BJ (cell line): ENCODE data around the gene NGEF. TPM values are rescaled to one million over a fixed set of nuclear protein-coding genes. Genes with fewer than 3 reads are reported as not detected.

ENCODE experiments used
- CTCF ChIA-PET: fragments of 350-600 bp; formaldehyde crosslinking; extraction: SDS; loops from one replicate; lab custom pipeline; 2021; ENCODE audit warnings: antibody characterized with exemption, inconsistent platforms; lab: Yijun Ruan, JAX
- POLR2A ChIA-PET: fragments of 300-600 bp; sonication (Branson Sonifier 250); formaldehyde crosslinking; extraction: SDS; loops from one replicate; lab custom pipeline; 2021; ENCODE audit warnings: antibody characterized with exemption; lab: Charles Lee
- DNase-seq: peaks from one replicate; pipeline ENCODE4 v3.0.0-alpha.2; 2011; ENCODE audit warnings: low read depth
- H3K27me3 ChIP-seq: 2 replicates; pipeline ENCODE4 v1.6.0; 2011; ENCODE audit warnings: low read length; ENCODE audit not compliant: control insufficient read depth, insufficient read depth
- H3K36me3 ChIP-seq: 2 replicates; pipeline ENCODE4 v1.5.1; 2011; ENCODE audit warnings: low read length; ENCODE audit not compliant: control insufficient read depth, insufficient read depth
- H3K4me3 ChIP-seq: 2 replicates; pipeline ENCODE4 v1.5.1; 2011; ENCODE audit warnings: low read depth, mild to moderate bottlenecking, control low read depth, low read length
- CTCF ChIP-seq: IDR thresholded peaks from 2 replicates; pipeline ENCODE4 v1.5.1; 2011; ENCODE audit warnings: low read depth, mild to moderate bottlenecking, control low read depth, inconsistent platforms, low read length, moderate library complexity; ENCODE audit not compliant: insufficient read depth
- polyA plus RNA-seq: library from polyadenylated mRNA; depleted of rRNA; stranded (reverse); fragments of >200 nt; gene quantifications from 2 replicates; pipeline ENCODE4 v1.2.3, GENCODE V29; 2011

NGEF gene
- polyA plus RNA-seq, 1 experiment: 0.23 TPM

GRCh38 chr2:233000886-233001750 is 11.9 kb downstream of the NGEF start:
- TF ChIP-seq CTCF: no peak
- no peak for DNase-seq
- Histone ChIP-seq H3K27me3 (peaks cover 9% of the 10 kb centered on the region), H3K36me3 (no peaks in the 10 kb centered on the region), H3K4me3 (no peak overlapping the region)
- POLR2A ChIA-PET: no interaction called here
- CTCF ChIA-PET: no interaction called here

GRCh38 chr2:232999354-232999753 is 13.7 kb downstream of the NGEF start:
- no peak for DNase-seq
- Histone ChIP-seq H3K36me3 (no peaks in the 10 kb centered on the region), H3K27me3 (peaks cover 4% of the 10 kb centered on the region), H3K4me3 (no peak overlapping the region)
- no peak for TF ChIP-seq CTCF
- ChIA-PET CTCF (interaction anchor here (0.6 to 1.2 kb wide), 3 partner anchors 10 to 144 kb away, joined by 3 to 5 read pairs (median 3); no protein-coding TSS in a partner anchor), POLR2A (no interaction called here)

GRCh38 chr2:232998666-232998985 is 14.4 kb downstream of the NGEF start:
- no peak for DNase-seq
- POLR2A ChIA-PET: no interaction called here
- CTCF ChIA-PET: no interaction called here
- H3K4me3 ChIP-seq: no peak overlapping the region
- no peaks in the 10 kb centered on the region for H3K36me3 ChIP-seq
- no peak for TF ChIP-seq CTCF
- peaks cover 1% of the 10 kb centered on the region for H3K27me3 ChIP-seq

- peaks cover 1% of the 10 kb centered on the region for H3K27me3 ChIP-seq
- no peak overlapping the region for H3K4me3 ChIP-seq
- no peak for DNase-seq
- POLR2A ChIA-PET: no interaction called here
- CTCF ChIA-PET: no interaction called here
- no peaks in the 10 kb centered on the region for H3K36me3 ChIP-seq
- TF ChIP-seq CTCF: no peak
These were observed 15.0 kb downstream of the NGEF start for GRCh38 chr2:232997749-232998665.

- CTCF ChIA-PET: no interaction called here
- DNase-seq: no peak
These were observed 18.6 kb downstream of the NGEF start for GRCh38 chr2:232994446-232994845.

More at GRCh38 chr2:232994446-232994845, 18.6 kb downstream of the NGEF start:
- Histone ChIP-seq H3K4me3 (no peak overlapping the region), H3K27me3 (peaks cover 1% of the 10 kb centered on the region), H3K36me3 (no peaks in the 10 kb centered on the region)
- POLR2A ChIA-PET: no interaction called here
- no peak for TF ChIP-seq CTCF
